Osteoblast (primary cell): ENCODE measurements around the gene KIF6. TPM values are rescaled to one million over a fixed set of nuclear protein-coding genes. Genes with fewer than 3 reads are reported as not detected.

Experiments
- DNase-seq: peaks from one replicate; pipeline ENCODE4 v3.0.0; 2011; ENCODE audit warnings: low spot score, mixed read lengths; ENCODE audit not compliant: insufficient read length; ENCODE audit errors: missing footprints
- H2AFZ ChIP-seq: 2 replicates; pipeline ENCODE4 v1.6.0; 2011; ENCODE audit warnings: mild to moderate bottlenecking, low read length
- H3K27ac ChIP-seq: 2 replicates; pipeline ENCODE4 v1.5.1; 2011; ENCODE audit warnings: mild to moderate bottlenecking, low read depth, low read length, moderate library complexity
- H3K27me3 ChIP-seq: 2 replicates; pipeline ENCODE4 v1.6.0; 2012; ENCODE audit warnings: mild to moderate bottlenecking, control low read depth, inconsistent platforms, low read length, moderate library complexity; ENCODE audit not compliant: insufficient read depth
- H3K36me3 ChIP-seq: 2 replicates; pipeline ENCODE4 v1.5.1; 2011; ENCODE audit warnings: mild to moderate bottlenecking, low read length, control low read depth, moderate library complexity; ENCODE audit not compliant: insufficient read depth
- H3K4me1 ChIP-seq: 2 replicates; pipeline ENCODE4 v1.5.1; 2011; ENCODE audit warnings: mild to moderate bottlenecking, low read length, control low read depth, moderate library complexity; ENCODE audit not compliant: insufficient read depth
- H3K4me2 ChIP-seq: 2 replicates; pipeline ENCODE4 v1.6.0; 2011; ENCODE audit warnings: mild to moderate bottlenecking, low read length; ENCODE audit not compliant: insufficient read depth
- H3K4me3 ChIP-seq: fragments of 200-600 bp; sonication (generic); 3 replicates; pipeline ENCODE4 v1.5.1; 2012; ENCODE audit warnings: mild to moderate bottlenecking, low read length, inconsistent platforms; ENCODE audit not compliant: insufficient read depth
- H3K79me2 ChIP-seq: 2 replicates; pipeline ENCODE4 v1.6.0; 2012; ENCODE audit warnings: mild to moderate bottlenecking, low read length, control low read depth, inconsistent platforms; ENCODE audit not compliant: insufficient read depth
- H3K9me3 ChIP-seq: 2 replicates; pipeline ENCODE4 v1.5.1; 2011; ENCODE audit warnings: low read depth, low read length, control low read depth
- H4K20me1 ChIP-seq: 2 replicates; pipeline ENCODE4 v1.6.0; 2012; ENCODE audit warnings: mild to moderate bottlenecking, low read length, control low read depth; ENCODE audit not compliant: insufficient read depth
- CTCF ChIP-seq: IDR thresholded peaks from 2 replicates; pipeline ENCODE4 v1.5.1; 2011; ENCODE audit warnings: mild to moderate bottlenecking, low read depth, low read length, moderate library complexity; ENCODE audit errors: extremely low read depth
- total RNA-seq: library from RNA; depleted of rRNA; stranded (reverse); fragments of >200 nt; gene quantifications from 2 replicates; pipeline ENCODE4 v1.2.3, GENCODE V29; 2012

The KIF6 gene
- total RNA-seq, 1 donor = 1.4 TPM

DNA sequence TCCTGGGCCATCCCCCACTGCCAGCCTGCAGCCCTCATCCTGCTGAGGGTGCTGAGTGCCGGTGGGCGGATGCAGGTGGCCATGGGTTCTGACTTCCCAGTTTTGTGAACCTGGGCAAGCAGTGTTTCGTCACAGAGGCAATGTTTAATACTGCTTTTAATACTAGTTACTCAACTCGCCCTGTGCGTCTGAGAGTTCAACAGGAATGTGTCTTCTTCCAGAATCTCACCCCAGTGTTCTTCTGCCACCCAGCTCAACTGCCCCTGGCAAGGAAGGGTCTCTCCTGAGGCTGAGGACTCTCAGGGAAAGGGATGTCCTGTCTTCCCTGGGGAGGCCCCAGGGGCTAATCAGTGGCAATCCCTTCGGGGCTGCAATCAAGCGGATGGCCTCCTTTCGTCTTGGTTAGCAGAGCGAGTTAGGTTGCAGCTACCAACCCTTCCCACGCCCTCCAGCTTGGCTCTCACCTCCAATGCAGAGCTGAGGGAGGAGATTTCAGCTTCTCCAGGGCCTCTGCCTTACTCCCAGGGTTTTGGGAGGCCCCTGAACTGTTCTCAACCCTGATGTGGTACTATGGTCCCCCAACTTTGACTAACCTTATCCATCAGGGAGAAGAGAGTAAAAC lies 404.7 kb downstream of the KIF6 start:
- Histone ChIP-seq H3K27me3 (peaks cover 16% of the 10 kb centered on the region), H4K20me1 (no peaks in the 10 kb centered on the region), H3K4me2 (no peak overlapping the region), H3K9me3 (no peaks in the 10 kb centered on the region), H3K4me1 (no peaks in the 10 kb centered on the region), H3K4me3 (no peak overlapping the region), H3K36me3 (no peaks in the 10 kb centered on the region), H2AFZ (no peak overlapping the region), H3K79me2 (no peaks in the 10 kb centered on the region), H3K27ac (no peak overlapping the region)
- TF ChIP-seq CTCF = no peak
- DNase-seq = no peak

DNA sequence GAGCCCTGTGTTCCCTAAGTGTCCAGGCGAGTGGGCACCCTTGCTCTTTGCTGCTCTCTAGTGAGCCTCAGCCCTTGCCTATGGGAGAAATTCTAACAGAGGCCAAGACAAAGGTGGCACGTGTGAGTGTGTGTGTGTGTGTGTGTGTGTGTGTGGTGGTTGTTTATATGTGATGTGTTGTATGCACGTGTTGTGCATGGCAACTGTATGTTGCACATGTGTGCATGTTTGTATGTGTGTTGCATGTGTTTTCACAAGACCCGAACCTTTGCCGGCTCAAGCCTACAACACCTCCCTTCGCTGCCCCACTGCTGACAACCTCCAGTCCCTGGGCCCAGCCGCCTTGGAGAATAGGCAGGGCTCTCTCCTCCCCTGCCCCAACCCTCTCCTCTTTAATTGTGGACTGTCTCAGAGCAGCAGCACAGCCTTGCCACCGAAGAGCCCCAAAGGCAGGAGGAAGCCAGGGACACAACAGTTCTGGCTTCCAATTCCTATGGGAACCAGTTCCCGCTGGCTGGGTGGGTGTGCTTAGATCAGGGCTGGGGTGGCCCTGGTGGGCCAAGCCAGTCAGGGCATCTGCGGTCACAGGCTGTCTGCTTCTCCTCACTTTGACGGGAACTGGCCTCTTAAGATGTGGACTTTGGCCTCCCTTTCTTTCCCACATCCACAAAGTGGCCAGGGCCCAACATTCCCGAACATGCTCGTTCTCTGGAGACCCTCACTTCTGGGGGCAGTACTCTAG lies 405.4 kb downstream of the KIF6 start:
- Histone ChIP-seq H3K4me2 (no peak overlapping the region), H3K36me3 (no peaks in the 10 kb centered on the region), H3K27ac (no peak overlapping the region), H2AFZ (no peak overlapping the region), H3K79me2 (no peaks in the 10 kb centered on the region), H3K9me3 (no peaks in the 10 kb centered on the region), H3K4me1 (no peaks in the 10 kb centered on the region), H4K20me1 (no peaks in the 10 kb centered on the region), H3K4me3 (no peak overlapping the region), H3K27me3 (peaks cover 21% of the 10 kb centered on the region)
- no peak for DNase-seq
- no peak for TF ChIP-seq CTCF

DNA sequence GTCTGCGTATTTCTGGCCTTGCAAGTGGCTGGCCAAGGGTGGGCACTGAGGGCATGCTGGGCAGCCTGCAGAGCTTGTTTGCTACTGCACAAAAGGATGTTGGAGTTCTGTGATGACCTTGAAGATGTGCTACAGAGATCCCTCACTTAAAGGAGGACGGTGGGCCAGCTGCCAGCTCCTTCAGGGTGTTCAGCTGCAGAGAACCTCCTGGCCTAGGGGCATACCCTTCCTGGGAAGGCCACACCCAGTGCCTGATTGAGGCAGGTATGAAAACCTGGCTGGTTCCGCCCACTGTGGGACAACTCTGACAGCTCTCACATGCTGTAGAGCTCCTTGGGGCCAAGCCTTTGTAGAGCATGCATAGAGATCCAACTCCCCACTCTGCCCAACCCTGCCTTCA lies 408.0 kb downstream of the KIF6 start:
- Histone ChIP-seq H3K4me2 (no peak overlapping the region), H4K20me1 (no peaks in the 10 kb centered on the region), H3K27me3 (peaks cover 42% of the 10 kb centered on the region), H3K79me2 (no peaks in the 10 kb centered on the region), H3K9me3 (no peaks in the 10 kb centered on the region), H3K27ac (no peak overlapping the region), H3K4me3 (no peak overlapping the region), H3K36me3 (no peaks in the 10 kb centered on the region), H3K4me1 (no peaks in the 10 kb centered on the region), H2AFZ (no peak overlapping the region)
- TF ChIP-seq CTCF = no peak
- DNase-seq = no peak

- Histone ChIP-seq H3K36me3 (no peaks in the 10 kb centered on the region), H3K27ac (no peak within 1 kb of the TSS), H3K9me3 (no peaks in the 10 kb centered on the region), H3K79me2 (no peaks in the 10 kb centered on the region), H4K20me1 (no peaks in the 10 kb centered on the region), H2AFZ (no peak within 1 kb of the TSS), H3K27me3 (peaks cover 33% of the 10 kb centered on the region), H3K4me1 (no peaks in the 10 kb centered on the region), H3K4me3 (no peak within 1 kb of the TSS), H3K4me2 (no peak within 1 kb of the TSS)
- no peak for DNase-seq
- no peak for TF ChIP-seq CTCF
These were observed 410.9 kb downstream of the KIF6 start, which contains the start of gene KCNK17 for GRCh38 chr6:39314273-39314795. Gene KCNK17, minus strand, starts transcription at chr6:39314419. Its CDS starts 99 bp downstream, at chr6:39314320.
